GM10266 (cell line): ENCODE measurements around the gene CTNNB1.

Experiments
- DNase-seq: peaks from one replicate; pipeline ENCODE4 v3.0.0; 2012; ENCODE audit errors: extremely low spot score
- CTCF ChIP-seq: IDR thresholded peaks from 2 replicates; pipeline ENCODE4 v1.5.1; 2012; ENCODE audit warnings: mild to moderate bottlenecking, low read depth; ENCODE audit not compliant: control insufficient read depth, insufficient read depth; ENCODE audit errors: missing control alignments

CTNNB1 gene

GRCh38 chr3:41244620-41245336, 45.5 kb downstream of the CTNNB1 start:
- DNase-seq = no peak
- no peak for TF ChIP-seq CTCF

GRCh38 chr3:41247055-41248004, 48.0 kb downstream of the CTNNB1 start:
- DNase-seq = no peak
- no peak for TF ChIP-seq CTCF

GRCh38 chr3:41248525-41248924, 49.2 kb downstream of the CTNNB1 start:
- no peak for TF ChIP-seq CTCF
- DNase-seq = no peak

- no peak for TF ChIP-seq CTCF
- DNase-seq = no peak
Measured at GRCh38 chr3:41249318-41249717, 50.0 kb downstream of the CTNNB1 start.

- DNase-seq = no peak
- no peak for TF ChIP-seq CTCF
Measured at GRCh38 chr3:41250825-41251224, 51.5 kb downstream of the CTNNB1 start.

GRCh38 chr3:41251593-41251992, 52.3 kb downstream of the CTNNB1 start:
- no peak for DNase-seq
- no peak for TF ChIP-seq CTCF

- DNase-seq = no peak
- no peak for TF ChIP-seq CTCF
Measured at GRCh38 chr3:41258239-41258800, 59.0 kb downstream of the CTNNB1 start.
